ENCODE data around the gene SLIT3. TPM values are rescaled to one million over a fixed set of nuclear protein-coding genes. Genes with fewer than 3 reads are reported as not detected.
A peak's percentile ranks its signal among the peaks of the same experiment; 100 is the strongest.

The SLIT3 gene
- total RNA-seq, 1 experiment from 2014 or later, result 2.0 TPM

DNA sequence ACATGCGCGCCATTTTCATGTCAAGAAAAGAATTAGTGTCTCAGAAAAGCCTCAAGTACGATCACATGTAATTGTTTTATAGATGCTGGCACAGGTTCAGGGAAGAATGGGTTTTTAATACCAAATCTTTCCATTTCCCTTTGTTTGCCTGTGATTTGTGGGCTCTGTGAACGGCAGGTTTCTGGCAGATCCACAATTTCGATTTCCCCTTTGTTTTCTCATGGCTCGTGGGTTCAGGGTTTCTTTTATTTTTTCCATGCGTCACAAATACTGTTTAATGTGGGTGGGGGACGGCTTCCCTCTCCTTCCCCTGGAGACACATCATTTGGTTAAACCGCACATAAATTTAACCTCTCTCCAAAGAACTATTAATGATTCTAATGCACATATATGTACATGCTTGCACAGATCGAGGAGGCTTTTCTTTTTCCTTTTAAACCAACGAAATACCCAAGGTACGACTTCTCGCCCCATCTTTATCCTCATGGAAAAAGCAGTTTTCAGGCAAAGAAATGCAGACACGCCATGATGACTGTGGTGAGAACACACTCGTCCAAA lies 195.9 kb downstream of the SLIT3 start:
- no peaks in the 10 kb centered on the region for H3K36me3 ChIP-seq
- no peaks in the 10 kb centered on the region for H3K4me1 ChIP-seq
- no peak overlapping the region for H3K4me3 ChIP-seq
- H3K9me3 ChIP-seq (replicated peaks), result no peaks in the 10 kb centered on the region
- DNase-seq, result no peak
- no peak overlapping the region for H3K27ac ChIP-seq
- no peaks in the 10 kb centered on the region for H3K27me3 ChIP-seq

- Histone ChIP-seq H3K27me3 (no peaks in the 10 kb centered on the region), H3K27ac (no peak overlapping the region), H3K36me3 (no peaks in the 10 kb centered on the region), H3K4me3 (no peak overlapping the region), H3K9me3 (replicated peaks) (no peaks in the 10 kb centered on the region), H3K4me1 (no peaks in the 10 kb centered on the region)
- DNase-seq, result no peak
These were observed 197.3 kb downstream of the SLIT3 start for GRCh38 chr5:169103586-169104181.

- no peaks in the 10 kb centered on the region for H3K36me3 ChIP-seq
- no peaks in the 10 kb centered on the region for H3K9me3 ChIP-seq (replicated peaks)
- peaks cover 4% of the 10 kb centered on the region; the same call in 1 of the 2 replicates for H3K27me3 ChIP-seq
- H3K4me3 ChIP-seq, result no peak overlapping the region
- no peak overlapping the region for H3K27ac ChIP-seq
- DNase-seq, result no peak
- no peaks in the 10 kb centered on the region for H3K4me1 ChIP-seq
These were observed 199.0 kb downstream of the SLIT3 start for GRCh38 chr5:169101966-169102365.

- H3K27ac ChIP-seq, result no peak overlapping the region
- peak; percentile 6 to 14 for DNase-seq
- no peak overlapping the region for H3K4me3 ChIP-seq
These were observed 200.2 kb downstream of the SLIT3 start for GRCh38 chr5:169100735-169101075.

GRCh38 chr5:169099801-169100734 lies 200.9 kb downstream of the SLIT3 start:
- Histone ChIP-seq H3K27me3 (peaks cover 4% of the 10 kb centered on the region; the same call in 1 of the 2 replicates), H3K9me3 (replicated peaks) (no peaks in the 10 kb centered on the region), H3K4me1 (no peaks in the 10 kb centered on the region)

More at GRCh38 chr5:169100735-169101075, 200.2 kb downstream of the SLIT3 start:
- Histone ChIP-seq H3K9me3 (replicated peaks) (no peaks in the 10 kb centered on the region), H3K27me3 (peaks cover 4% of the 10 kb centered on the region; the same call in 1 of the 2 replicates), H3K4me1 (no peaks in the 10 kb centered on the region), H3K36me3 (no peaks in the 10 kb centered on the region)

GRCh38 chr5:169098331-169099121 lies 202.4 kb downstream of the SLIT3 start:
- Histone ChIP-seq H3K4me3 (no peak overlapping the region), H3K9me3 (replicated peaks) (no peaks in the 10 kb centered on the region), H3K36me3 (no peaks in the 10 kb centered on the region), H3K27ac (no peak overlapping the region), H3K4me1 (no peaks in the 10 kb centered on the region), H3K27me3 (peaks cover 4% of the 10 kb centered on the region; the same call in 1 of the 2 replicates)
- no peak for DNase-seq

More at GRCh38 chr5:169099801-169100734, 200.9 kb downstream of the SLIT3 start:
- H3K36me3 ChIP-seq, result no peaks in the 10 kb centered on the region
- H3K4me3 ChIP-seq, result no peak overlapping the region
- no peak for DNase-seq
- no peak overlapping the region for H3K27ac ChIP-seq

GRCh38 chr5:169097374-169098326 lies 203.3 kb downstream of the SLIT3 start:
- Histone ChIP-seq H3K27me3 (peaks cover 4% of the 10 kb centered on the region; the same call in 1 of the 2 replicates), H3K4me3 (no peak overlapping the region), H3K36me3 (no peaks in the 10 kb centered on the region), H3K4me1 (no peaks in the 10 kb centered on the region), H3K27ac (no peak overlapping the region), H3K9me3 (replicated peaks) (no peaks in the 10 kb centered on the region)
- no peak for DNase-seq

- H3K36me3 ChIP-seq, result no peaks in the 10 kb centered on the region
- peaks cover 4% of the 10 kb centered on the region; the same call in 1 of the 2 replicates for H3K27me3 ChIP-seq
- no peak overlapping the region for H3K27ac ChIP-seq
- H3K4me3 ChIP-seq, result no peak overlapping the region
- no peak for DNase-seq
- no peaks in the 10 kb centered on the region for H3K4me1 ChIP-seq
- no peaks in the 10 kb centered on the region for H3K9me3 ChIP-seq (replicated peaks)
These were observed 205.0 kb downstream of the SLIT3 start for GRCh38 chr5:169095976-169096375.

- no peaks in the 10 kb centered on the region for H3K4me1 ChIP-seq
- no peak for DNase-seq
- H3K27ac ChIP-seq, result no peak overlapping the region
- H3K4me3 ChIP-seq, result no peak overlapping the region
- H3K9me3 ChIP-seq (replicated peaks), result no peaks in the 10 kb centered on the region
- peaks cover 4% of the 10 kb centered on the region; the same call in 1 of the 2 replicates for H3K27me3 ChIP-seq
- H3K36me3 ChIP-seq, result no peaks in the 10 kb centered on the region
These were observed 205.5 kb downstream of the SLIT3 start for GRCh38 chr5:169095410-169095960.

GRCh38 chr5:169094586-169095409 lies 206.1 kb downstream of the SLIT3 start:
- Histone ChIP-seq H3K4me1 (no peaks in the 10 kb centered on the region), H3K4me3 (no peak overlapping the region), H3K9me3 (replicated peaks) (no peaks in the 10 kb centered on the region), H3K27ac (no peak overlapping the region), H3K27me3 (peaks cover 4% of the 10 kb centered on the region; the same call in 1 of the 2 replicates), H3K36me3 (no peaks in the 10 kb centered on the region)
- no peak for DNase-seq

DNA sequence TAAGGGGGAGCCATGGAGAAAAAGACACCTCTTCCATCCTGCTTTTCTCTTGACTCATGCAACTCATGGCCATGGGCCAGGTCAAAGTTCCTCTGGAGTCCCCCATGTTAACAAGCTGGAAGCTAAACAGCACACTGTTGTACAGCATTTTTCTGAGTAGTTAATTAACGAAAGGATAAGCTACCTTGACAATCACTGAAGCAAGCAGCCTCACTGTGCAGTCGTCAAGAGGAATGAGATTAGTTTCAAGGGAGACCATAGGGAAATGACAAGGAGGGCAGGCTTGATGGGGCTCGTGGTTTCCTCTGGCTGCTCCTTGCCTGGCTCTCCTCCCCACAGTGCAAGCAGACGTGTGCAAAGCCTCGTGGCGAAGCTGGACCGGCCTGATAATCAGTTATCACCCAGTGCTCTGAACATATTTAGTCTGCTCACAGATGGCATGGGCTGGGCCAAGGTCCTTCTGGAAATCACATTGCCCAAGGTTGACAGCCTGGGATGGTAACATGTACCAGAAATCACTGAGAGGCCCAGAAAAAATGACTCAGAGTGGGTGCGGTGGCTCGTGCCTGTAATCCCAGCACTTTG lies 209.5 kb downstream of the SLIT3 start:
- Histone ChIP-seq H3K4me3 (no peak overlapping the region), H3K9me3 (replicated peaks) (no peaks in the 10 kb centered on the region), H3K36me3 (no peaks in the 10 kb centered on the region), H3K27ac (no peak overlapping the region), H3K27me3 (no peaks in the 10 kb centered on the region), H3K4me1 (no peaks in the 10 kb centered on the region)
- DNase-seq, result no peak

DNA sequence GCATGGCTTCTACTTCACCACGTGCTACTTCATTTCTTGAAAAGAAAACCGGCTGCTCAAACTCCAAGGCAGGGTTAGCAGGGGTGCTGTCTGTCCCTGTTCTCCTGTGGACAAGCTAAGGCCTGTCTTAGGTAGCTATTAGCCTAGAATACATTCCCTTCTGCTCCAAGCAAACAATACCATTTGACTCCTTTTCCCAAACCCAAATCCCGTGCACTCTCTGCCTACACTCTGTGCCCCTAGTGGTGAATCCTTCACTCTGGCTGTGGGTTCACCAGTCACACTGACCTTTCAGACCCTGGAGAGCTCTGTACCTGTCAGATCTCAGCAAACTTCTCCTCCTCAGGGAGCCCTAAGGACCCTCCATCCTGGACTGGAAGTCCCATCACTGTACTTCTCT lies 211.6 kb downstream of the SLIT3 start:
- DNase-seq, result no peak
- Histone ChIP-seq H3K4me3 (no peak overlapping the region), H3K27me3 (no peaks in the 10 kb centered on the region), H3K36me3 (no peaks in the 10 kb centered on the region), H3K9me3 (replicated peaks) (no peaks in the 10 kb centered on the region), H3K27ac (no peak overlapping the region), H3K4me1 (no peaks in the 10 kb centered on the region)
